GM19035 (cell line): ENCODE measurements around the gene ZMYND15.

Experiments used
- ATAC-seq: cut with Tn5 transposase; IDR thresholded peaks from one replicate; pipeline ENCODE4 v1.9.1; 2021; ENCODE audit not compliant: unreplicated experiment

ZMYND15 gene

GRCh38 chr17:4742629-4743028 lies 3.0 kb downstream of the ZMYND15 start:
- no peak for ATAC-seq

DNA sequence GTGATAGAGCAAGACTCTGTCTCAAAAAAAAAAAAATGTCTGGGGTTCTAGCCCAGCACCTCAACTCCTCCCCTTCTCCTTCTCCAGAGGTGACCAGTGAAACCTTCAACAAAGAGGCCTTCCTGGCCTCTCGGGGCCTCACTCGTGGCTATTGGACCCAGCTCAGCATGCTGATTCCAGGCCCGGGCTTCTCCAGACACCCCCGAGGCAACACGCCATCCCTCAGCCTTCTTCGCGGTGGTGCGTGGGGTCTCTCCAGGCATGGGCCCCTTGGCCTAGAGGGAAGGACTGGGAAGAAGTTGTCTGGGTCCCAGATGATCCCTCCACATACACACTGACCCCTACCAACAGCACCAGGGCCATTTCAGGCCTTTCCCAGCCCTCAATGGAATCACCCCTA lies 3.6 kb downstream of the ZMYND15 start:
- ATAC-seq = no peak

GRCh38 chr17:4743898-4744297 lies 4.3 kb downstream of the ZMYND15 start:
- ATAC-seq = no peak

DNA sequence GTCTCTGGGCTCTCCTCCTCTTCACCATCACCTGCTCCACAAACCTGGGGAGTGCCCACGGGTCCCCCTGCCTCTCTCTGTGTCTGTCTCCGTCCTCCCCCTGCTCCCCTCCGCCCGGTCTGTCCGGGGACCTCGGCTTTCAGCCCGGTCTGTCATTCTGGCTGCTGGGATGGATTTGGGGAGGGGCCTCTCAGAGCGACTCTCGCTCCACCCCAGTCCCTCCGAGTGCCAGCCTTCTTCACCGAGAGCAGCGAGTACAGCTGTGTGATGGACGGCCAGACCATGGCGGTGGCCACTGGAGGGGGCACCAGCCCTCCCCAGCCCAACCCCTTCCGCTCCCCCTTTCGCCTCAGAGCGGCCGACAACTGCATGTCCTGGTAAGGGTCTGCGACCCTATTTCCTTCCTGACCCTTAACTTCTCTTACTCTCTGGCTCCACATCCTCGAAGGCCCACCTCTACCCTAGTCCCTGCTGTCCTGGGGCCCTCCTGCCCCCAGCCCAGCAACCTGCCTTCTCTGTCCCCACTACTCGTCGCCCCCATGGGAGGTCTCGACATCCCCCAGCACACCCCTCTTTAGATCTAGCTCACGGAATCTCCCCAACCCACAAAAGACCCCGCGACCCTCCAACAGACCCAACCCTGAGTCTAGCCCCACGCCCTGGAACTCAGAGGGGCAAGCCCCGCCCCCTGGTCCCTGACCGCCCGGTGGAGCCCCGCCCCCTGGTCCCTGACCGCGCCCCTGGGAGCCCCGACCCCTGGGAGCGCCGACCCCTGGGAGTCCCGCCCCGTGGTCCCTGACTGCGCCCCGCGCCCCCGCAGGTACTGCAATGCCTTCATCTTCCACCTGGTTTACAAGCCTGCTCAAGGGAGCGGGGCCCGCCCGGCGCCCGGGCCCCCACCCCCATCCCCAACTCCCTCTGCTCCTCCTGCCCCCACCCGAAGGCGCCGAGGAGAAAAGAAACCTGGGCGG lies 5.7 kb downstream of the ZMYND15 start:
- no peak for ATAC-seq

DNA sequence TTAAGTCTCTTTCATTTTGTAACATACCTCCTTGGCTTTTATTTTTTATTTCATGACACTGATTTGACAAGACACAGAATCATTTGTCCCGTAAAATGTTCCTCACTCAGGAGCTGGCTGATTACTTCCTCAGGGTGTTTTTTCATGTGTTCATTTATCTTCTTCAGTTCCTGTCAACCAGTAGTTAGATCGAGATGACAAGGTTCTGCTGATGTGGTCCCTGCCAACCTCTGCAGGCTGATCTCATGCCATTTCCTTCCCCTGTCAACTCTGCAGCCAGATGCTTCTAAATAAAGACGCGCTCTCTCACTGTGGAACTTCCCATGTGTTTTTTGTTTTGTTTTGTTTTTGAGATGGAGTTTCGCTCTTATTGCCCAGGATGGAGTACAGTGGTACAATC lies 8.2 kb downstream of the ZMYND15 start:
- ATAC-seq = no peak

DNA sequence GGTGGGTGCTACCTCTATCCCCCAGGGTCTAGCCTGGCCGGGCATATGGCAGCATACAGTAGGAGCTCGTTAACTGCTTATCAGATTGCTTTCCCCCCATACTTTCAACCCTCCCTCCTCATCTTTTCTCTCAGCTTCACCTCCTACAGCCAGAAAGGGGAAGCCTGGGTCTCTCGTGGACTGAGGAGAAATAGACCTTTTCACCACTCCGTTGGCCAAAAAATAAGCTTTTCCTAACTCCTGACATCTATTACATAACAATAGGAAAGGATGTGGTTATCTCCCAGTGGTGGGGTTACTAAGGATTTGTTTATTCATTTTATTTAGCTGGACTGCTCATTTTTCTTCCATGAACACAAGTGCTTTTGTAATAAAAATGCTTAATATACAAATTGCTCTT lies 9.1 kb downstream of the ZMYND15 start:
- ATAC-seq = no peak

DNA sequence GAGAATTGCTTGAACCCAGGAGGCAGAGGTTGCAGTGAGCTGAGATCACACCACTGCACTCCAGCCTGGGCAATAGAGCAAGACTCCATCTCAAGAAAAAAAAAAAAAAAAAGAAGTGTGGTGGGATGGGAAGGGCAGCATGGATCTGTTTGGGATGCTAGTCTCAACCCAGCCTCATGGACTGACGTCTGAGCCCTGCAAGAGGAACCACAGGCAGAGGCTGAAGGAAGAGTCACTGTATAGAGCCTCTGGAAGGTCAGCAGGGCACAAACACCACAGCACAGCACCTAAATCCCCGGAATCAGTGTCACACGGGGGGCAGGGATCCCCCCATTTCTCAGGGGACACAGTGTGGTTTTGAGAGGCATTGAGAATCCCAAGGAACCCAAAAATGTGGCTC lies 11.0 kb downstream of the ZMYND15 start:
- no peak for ATAC-seq

- no peak for ATAC-seq
Measured at GRCh38 chr17:4751932-4752331, 12.3 kb downstream of the ZMYND15 start.

GRCh38 chr17:4753392-4753791 lies 13.8 kb downstream of the ZMYND15 start:
- ATAC-seq = no peak

DNA sequence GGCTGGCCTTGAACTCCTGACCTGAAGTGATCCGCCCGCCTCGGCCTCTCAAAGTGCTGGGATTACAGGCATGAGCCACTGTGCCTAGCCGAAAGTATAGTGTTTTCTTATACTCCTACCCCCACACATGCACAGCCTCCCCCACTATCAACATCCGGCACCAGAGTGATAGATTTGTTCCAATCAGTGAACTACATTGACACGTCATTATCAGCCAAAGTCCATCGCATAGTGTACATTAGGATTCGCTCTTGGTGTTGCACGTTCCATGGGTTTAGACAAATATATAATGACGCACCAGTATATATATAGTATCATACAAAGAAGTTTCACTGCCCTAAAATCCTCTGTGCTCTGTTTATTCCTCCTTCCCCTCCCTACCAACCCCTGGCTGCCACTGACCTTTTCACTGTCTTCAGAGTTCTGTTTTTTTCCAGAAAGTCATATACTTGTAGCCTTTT lies 20.2 kb downstream of the ZMYND15 start:
- no peak for ATAC-seq

DNA sequence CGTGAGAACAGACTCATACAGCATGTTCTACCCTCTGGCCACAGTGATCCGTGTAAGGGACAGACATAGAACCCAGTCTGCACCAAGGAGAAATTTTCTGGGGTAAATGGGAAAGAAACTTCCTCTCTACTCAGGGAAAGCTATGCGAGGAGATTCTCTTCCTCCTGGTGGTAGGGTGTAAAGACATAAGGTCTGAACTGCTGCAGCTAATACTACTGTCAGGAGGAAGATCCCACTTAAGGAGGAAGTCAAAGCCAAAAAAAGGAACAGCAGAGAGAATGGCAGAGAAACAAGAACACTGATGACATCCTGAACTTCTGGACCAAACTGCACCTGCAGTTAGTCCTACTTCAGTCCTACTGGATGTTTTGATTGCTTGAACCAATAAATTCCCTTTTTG lies 25.0 kb downstream of the ZMYND15 start:
- no peak for ATAC-seq

DNA sequence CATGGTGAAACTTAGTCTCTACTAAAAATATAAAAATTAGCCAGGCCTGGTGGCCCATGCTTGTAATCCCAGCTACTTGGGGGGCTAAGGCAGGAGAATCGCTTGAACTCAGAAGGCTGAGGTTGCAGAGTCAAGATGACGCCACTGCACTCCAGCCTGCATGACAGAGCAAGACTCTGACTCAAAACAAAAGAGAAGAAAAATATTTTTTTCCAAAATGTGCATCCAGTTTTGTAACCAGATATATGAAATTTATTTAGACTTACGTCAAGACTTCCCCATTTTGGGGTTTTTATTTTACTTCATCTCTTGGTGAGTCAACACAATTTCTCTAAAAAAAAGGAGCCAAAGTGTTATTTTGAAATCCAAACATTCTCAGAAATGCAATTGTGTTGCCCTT lies 26.6 kb downstream of the ZMYND15 start:
- no peak for ATAC-seq

DNA sequence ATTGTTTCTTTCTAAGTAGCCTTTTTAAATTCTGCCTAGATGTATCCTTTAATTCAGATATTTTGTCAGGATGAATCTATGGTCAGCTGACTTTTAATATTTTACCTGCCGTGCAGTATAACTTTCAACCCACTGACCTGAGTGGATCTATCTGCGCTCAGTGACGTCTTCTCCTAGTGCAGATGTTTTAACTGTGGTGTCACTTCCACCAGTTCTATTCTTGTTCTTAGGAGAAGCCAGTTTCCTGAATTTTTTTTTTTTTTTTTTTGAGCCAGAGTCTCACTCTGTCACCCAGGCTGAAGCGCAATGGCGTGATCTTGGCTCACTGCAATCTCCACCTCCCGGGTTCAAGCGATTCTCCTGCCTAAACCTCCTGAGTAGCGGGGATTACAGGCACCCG lies 27.1 kb downstream of the ZMYND15 start:
- no peak for ATAC-seq

DNA sequence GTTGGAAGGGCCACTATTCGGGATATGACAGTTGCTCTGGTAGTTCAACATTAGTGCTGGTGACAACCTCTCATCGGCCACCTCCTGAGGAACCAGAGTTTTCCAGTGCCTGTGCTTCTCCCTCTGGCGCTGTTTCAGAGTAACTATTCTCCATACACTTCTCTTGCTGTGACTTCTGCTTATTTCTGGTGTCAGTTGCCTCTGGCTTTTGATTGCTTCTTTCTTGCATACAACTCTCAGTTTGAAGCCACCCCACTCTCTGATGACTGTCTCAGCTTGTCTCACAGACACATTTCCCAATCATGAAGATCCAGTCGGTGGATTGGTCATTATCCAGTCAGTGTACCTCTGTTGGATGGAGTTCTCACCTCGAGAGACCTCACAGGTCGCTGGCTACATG lies 28.7 kb downstream of the ZMYND15 start:
- ATAC-seq = no peak

DNA sequence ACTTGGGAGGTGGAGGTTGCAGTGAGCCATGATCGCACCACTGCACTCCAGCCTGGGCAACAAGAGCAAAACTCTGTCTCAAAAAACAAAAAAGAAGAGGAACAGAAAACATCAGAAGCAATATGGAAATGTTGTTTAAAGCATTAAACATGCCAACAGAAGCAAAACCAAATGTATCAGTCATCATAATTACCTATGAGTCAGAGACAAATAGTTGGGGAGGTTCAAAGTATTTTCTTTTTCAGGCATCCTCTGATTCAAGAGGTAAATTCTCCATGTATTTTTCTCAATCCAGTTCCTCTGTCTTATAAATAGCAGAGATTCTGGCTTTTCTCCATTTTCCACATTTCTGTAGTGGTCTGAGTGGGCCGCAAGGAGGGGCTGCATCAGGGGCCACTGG lies 30.0 kb downstream of the ZMYND15 start:
- ATAC-seq = no peak

GRCh38 chr17:4771519-4772234 lies 32.0 kb downstream of the ZMYND15 start, which contains the start of gene TM4SF5:
Gene TM4SF5 (plus strand): TSS chr17:4771886. CDS start chr17:4771923, 37 bp downstream.
- ATAC-seq = no peak

DNA sequence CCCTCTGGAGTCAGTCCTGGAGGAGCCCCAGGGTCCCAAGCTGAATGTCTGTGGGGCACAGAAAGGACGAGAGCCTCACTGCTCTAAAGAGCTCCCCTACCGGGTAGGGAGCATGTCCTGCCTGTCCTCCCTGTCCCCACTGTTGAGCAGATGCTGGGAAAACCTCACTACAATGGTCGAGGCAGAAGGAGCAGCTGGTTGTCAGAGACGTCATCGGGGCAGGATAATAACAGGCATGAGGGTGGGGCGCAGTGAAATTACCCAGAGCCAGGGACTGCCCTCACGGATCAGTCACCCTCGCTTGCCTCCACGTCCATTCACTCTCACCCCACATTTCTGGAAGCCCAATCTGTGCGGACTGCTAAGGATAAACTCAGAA lies 32.6 kb downstream of the ZMYND15 start:
- no peak for ATAC-seq

- no peak for ATAC-seq
Measured at GRCh38 chr17:4777969-4778760, 38.5 kb downstream of the ZMYND15 start.

- no peak for ATAC-seq
Measured at GRCh38 chr17:4780325-4780955, 40.8 kb downstream of the ZMYND15 start.

GRCh38 chr17:4782652-4783051 lies 43.0 kb downstream of the ZMYND15 start:
- ATAC-seq = no peak
